22Rv1 (cell line): ENCODE measurements around the gene OOSP2.

Experiments used
- H3K27ac ChIP-seq: fragments of 450-650 bp; 2 replicates; pipeline ENCODE4 v1.5.1; 2017
- ZFX ChIP-seq: fragments of 450-650 bp; IDR thresholded peaks from 2 replicates; pipeline ENCODE4 v1.6.1; 2017; ENCODE audit warnings: antibody characterized with exemption, borderline replicate concordance
- TF ChIP-seq, protein P1 (sequence below): fragments of 450-650 bp; IDR thresholded peaks from 2 replicates; pipeline ENCODE4 v1.5.1; 2017; ENCODE audit warnings: mild to moderate bottlenecking

The OOSP2 gene, protein sequence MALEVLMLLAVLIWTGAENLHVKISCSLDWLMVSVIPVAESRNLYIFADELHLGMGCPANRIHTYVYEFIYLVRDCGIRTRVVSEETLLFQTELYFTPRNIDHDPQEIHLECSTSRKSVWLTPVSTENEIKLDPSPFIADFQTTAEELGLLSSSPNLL

DNA sequence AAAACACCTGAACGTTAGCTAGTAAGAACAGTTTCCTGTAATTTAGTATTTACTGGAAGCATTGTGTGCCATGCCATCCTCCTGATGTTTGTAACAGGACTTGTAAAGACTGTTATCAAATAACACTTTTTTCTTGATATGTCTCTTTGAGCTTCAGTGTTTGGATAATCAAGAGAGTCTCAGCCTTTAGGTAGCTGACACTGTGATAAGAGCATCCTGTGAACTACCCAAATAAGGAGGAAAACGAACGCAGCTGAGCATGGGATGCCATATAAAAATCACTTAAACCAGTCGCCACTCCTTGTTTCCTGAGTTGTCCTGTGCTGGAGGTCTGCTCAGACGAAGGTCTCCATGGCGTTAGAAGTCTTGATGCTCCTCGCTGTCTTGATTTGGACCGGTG, at the start of gene OOSP2:
Gene OOSP2, plus strand, starts transcription at position 301 of the 400 bp plus-strand sequence. Its CDS starts 51 bp downstream, at position 352.
- TF ChIP-seq, protein P1, sequence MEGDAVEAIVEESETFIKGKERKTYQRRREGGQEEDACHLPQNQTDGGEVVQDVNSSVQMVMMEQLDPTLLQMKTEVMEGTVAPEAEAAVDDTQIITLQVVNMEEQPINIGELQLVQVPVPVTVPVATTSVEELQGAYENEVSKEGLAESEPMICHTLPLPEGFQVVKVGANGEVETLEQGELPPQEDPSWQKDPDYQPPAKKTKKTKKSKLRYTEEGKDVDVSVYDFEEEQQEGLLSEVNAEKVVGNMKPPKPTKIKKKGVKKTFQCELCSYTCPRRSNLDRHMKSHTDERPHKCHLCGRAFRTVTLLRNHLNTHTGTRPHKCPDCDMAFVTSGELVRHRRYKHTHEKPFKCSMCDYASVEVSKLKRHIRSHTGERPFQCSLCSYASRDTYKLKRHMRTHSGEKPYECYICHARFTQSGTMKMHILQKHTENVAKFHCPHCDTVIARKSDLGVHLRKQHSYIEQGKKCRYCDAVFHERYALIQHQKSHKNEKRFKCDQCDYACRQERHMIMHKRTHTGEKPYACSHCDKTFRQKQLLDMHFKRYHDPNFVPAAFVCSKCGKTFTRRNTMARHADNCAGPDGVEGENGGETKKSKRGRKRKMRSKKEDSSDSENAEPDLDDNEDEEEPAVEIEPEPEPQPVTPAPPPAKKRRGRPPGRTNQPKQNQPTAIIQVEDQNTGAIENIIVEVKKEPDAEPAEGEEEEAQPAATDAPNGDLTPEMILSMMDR, result no peak
- no peak for TF ChIP-seq ZFX

DNA sequence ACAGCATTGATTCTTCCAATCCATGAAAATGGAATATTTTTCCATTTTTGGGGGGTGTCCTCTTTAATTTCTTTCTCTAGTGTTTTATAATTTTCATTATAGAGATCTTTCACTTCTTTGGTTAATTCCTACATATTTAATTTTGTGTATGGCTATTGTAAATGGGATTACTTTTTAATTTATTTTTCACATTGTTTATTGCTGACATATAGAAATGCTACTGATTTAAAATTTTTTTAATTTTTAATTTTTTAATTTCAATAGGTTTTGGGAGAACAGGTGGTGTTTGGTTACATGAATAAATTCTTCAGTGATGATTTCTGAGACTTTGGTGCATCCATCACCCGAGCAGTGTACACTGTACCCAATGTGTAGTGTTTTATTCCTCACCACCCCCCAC, 49.8 kb upstream of the OOSP2 start:
- no peak overlapping the region for H3K27ac ChIP-seq
- TF ChIP-seq, protein P1, result no peak
- TF ChIP-seq ZFX, result no peak

More for the DNA sequence above, at the start of gene OOSP2:
- no peak within 1 kb of the TSS for H3K27ac ChIP-seq

DNA sequence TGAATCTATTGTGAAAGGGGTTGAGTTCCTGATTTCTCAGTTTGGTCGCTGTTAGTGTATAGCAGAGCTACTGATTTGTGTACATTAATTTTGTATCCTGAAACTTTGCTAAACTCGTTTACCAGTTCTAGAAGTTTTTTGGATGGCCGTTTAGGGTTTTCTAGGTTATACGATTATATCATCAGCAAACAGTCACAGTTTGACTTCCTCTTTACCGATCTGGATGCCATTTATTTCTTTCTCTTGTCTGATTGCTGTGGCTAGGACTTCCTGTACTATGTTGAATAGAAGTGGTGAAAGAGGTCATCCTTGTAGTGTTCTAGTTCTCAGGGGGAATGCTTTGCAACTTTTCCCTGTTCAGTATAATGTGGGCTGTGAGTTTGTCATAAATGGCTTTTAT, 47.8 kb upstream of the OOSP2 start:
- H3K27ac ChIP-seq, result no peak overlapping the region
- TF ChIP-seq ZFX, result no peak
- TF ChIP-seq, protein P1, result no peak

DNA sequence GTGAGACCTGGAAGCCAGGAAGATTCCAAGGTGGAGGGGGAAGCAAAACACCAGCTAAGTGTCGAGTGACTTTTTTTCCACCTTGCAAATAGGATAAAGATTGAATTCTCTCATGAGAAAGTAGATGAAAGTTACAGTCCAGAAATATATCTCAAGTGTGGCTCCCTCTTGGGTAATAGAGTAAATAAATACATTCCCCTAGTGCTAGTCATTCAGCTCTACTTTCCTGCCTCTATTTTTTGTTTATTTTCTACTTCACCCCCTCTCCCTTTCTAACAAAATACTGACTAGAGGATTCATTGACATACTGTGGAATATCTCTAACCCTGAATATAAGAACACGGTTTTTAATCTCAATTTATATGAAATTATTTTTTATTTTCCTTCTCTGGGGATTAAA, 42.4 kb upstream of the OOSP2 start:
- no peak for TF ChIP-seq ZFX
- TF ChIP-seq, protein P1, result no peak

DNA sequence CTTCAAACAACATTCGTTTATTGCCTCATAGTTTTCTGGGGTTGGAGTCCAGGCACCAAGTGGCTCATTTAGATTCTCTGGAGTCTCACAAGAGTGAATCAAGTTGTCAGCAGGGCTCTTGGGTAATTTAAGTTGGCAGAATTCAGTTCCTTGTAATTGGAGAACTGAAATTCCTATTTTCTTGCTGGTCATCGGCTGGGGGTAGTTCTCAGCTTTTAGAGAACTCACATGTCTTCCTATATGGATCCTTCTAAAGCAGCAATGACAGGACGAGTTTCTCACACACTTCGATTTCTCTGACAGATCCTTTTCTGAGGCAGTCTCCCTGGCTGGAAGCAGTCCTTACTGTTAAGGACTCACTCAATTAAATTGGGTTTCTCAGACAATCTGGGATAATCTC, 40.5 kb upstream of the OOSP2 start:
- H3K27ac ChIP-seq, result no peak overlapping the region
- TF ChIP-seq ZFX, result no peak
- TF ChIP-seq, protein P1, result no peak

More for the DNA sequence above, 42.4 kb upstream of the OOSP2 start:
- H3K27ac ChIP-seq, result no peak overlapping the region

DNA sequence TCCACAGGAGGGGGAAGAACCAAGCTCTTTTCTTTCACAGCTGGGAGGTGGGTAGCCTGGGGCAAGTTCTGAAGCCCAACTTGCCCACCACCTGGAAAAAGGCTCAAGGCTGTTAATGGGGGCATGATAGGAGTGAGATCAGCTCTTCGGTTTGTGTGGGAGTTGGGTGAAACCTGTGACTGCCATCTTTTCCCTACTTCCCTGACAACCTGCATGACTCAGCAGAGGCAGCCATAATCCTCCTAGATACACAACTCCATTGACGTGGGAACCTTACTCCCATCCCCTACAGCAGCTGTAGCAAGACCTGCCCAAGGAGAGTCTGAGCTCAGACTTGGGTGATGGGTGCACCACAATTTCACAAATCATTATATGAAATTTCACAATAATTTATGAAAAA, 36.5 kb upstream of the OOSP2 start:
- no peak overlapping the region for H3K27ac ChIP-seq
- TF ChIP-seq ZFX, result no peak

DNA sequence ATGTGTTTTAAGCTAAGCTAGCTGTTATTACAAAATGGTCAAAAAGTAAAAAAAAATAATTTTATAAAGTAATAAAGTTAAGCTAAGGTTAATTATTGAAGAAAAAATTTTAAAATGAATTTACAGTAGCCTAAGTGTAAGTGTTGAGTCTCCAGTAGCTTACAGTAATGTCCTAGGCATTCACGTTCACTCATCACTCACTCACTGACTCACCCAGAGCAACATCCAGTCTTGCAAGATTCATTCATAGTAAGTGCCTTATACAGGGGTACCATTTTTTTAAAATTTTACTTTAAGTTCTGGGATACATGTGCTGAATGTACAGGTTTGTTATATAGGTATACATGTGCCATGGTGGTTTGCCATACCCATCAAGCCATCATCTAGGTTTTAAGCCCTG, 34.8 kb upstream of the OOSP2 start:
- no peak overlapping the region for H3K27ac ChIP-seq
- TF ChIP-seq ZFX, result no peak
- TF ChIP-seq, protein P1, result no peak

DNA sequence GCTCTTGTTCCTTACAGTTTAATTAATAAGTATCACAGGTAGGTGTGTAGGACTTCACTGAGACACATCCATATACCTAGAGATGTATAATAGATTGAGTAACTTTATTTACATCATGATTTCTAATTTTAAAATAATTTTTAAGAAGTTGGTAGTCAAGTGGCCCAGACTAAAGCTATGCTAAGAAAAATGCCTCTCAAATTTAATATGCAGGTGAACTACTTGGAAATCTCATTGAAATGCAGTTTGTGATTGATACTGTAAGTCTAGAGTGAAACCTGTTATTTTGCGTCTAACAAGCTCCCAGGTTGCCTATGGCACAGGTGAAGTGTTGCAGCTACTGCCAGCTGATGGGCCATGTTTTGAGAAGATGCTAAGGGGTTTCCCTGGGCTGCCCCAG, 23.3 kb upstream of the OOSP2 start, which contains the start of gene OOSP4B:
Gene OOSP4B, plus strand, starts transcription at position 301 of the 400 bp plus-strand sequence.
- H3K27ac ChIP-seq, result no peak within 1 kb of the TSS
- TF ChIP-seq, protein P1, result no peak
- no peak for TF ChIP-seq ZFX
